Measurements from ENCODE around the gene SYNM.

Gene SYNM

GRCh38 chr15:99138491-99138982, 33.7 kb downstream of the SYNM start:
- Histone ChIP-seq H3K4me1 (ENCODE audit: control insufficient read depth, insufficient read depth, low read length) (peaks cover 8% of the 10 kb centered on the region), H3K9me3 (replicated peaks; ENCODE audit: low read length) (no peaks in the 10 kb centered on the region), H3K4me2 (ENCODE audit: low read length) (no peak overlapping the region), H3K9ac (ENCODE audit: low read depth, low read length) (no peak overlapping the region), H3K36me3 (ENCODE audit: insufficient read depth, low read length) (peaks cover 17% of the 10 kb centered on the region), H3K27me3 (ENCODE audit: control insufficient read depth, insufficient read depth, low read length) (no peaks in the 10 kb centered on the region), H3K4me3 (ENCODE audit: low read length) (no peak overlapping the region)

GRCh38 chr15:99139276-99139675, 34.4 kb downstream of the SYNM start:
- no peak overlapping the region for H3K9ac ChIP-seq (ENCODE audit: low read depth, low read length)
- H3K36me3 ChIP-seq (ENCODE audit: insufficient read depth, low read length), result peaks cover 17% of the 10 kb centered on the region
- peaks cover 8% of the 10 kb centered on the region for H3K4me1 ChIP-seq (ENCODE audit: control insufficient read depth, insufficient read depth, low read length)
- no peak overlapping the region for H3K4me3 ChIP-seq (ENCODE audit: low read length)
- H3K27me3 ChIP-seq (ENCODE audit: control insufficient read depth, insufficient read depth, low read length), result no peaks in the 10 kb centered on the region
- H3K4me2 ChIP-seq (ENCODE audit: low read length), result no peak overlapping the region
- H3K9me3 ChIP-seq (replicated peaks; ENCODE audit: low read length), result no peaks in the 10 kb centered on the region

- H3K9me3 ChIP-seq (replicated peaks; ENCODE audit: low read length), result no peaks in the 10 kb centered on the region
- H3K27me3 ChIP-seq (ENCODE audit: control insufficient read depth, insufficient read depth, low read length), result no peaks in the 10 kb centered on the region
- H3K36me3 ChIP-seq (ENCODE audit: insufficient read depth, low read length), result peaks cover 17% of the 10 kb centered on the region
- H3K4me3 ChIP-seq (ENCODE audit: low read length), result no peak overlapping the region
- peaks cover 2% of the 10 kb centered on the region for H3K4me1 ChIP-seq (ENCODE audit: control insufficient read depth, insufficient read depth, low read length)
- H3K9ac ChIP-seq (ENCODE audit: low read depth, low read length), result no peak overlapping the region
- no peak overlapping the region for H3K4me2 ChIP-seq (ENCODE audit: low read length)
Observed at GRCh38 chr15:99140590-99140989, 35.7 kb downstream of the SYNM start.

- H3K27me3 ChIP-seq (ENCODE audit: control insufficient read depth, insufficient read depth, low read length), result no peaks in the 10 kb centered on the region
Observed at GRCh38 chr15:99141943-99142342, 37.1 kb downstream of the SYNM start.

GRCh38 chr15:99142562-99142961, 37.7 kb downstream of the SYNM start:
- H3K9ac ChIP-seq (ENCODE audit: low read depth, low read length), result no peak overlapping the region
- no peak overlapping the region for H3K4me3 ChIP-seq (ENCODE audit: low read length)
- no peaks in the 10 kb centered on the region for H3K4me1 ChIP-seq (ENCODE audit: control insufficient read depth, insufficient read depth, low read length)
- no peak overlapping the region for H3K4me2 ChIP-seq (ENCODE audit: low read length)
- H3K9me3 ChIP-seq (replicated peaks; ENCODE audit: low read length), result no peaks in the 10 kb centered on the region
- H3K36me3 ChIP-seq (ENCODE audit: insufficient read depth, low read length), result peaks cover 5% of the 10 kb centered on the region
- H3K27me3 ChIP-seq (ENCODE audit: control insufficient read depth, insufficient read depth, low read length), result no peaks in the 10 kb centered on the region

More at GRCh38 chr15:99141943-99142342, 37.1 kb downstream of the SYNM start:
- no peak overlapping the region for H3K9ac ChIP-seq (ENCODE audit: low read depth, low read length)
- no peak overlapping the region for H3K4me3 ChIP-seq (ENCODE audit: low read length)
- no peaks in the 10 kb centered on the region for H3K4me1 ChIP-seq (ENCODE audit: control insufficient read depth, insufficient read depth, low read length)
- no peak overlapping the region for H3K4me2 ChIP-seq (ENCODE audit: low read length)
- H3K9me3 ChIP-seq (replicated peaks; ENCODE audit: low read length), result no peaks in the 10 kb centered on the region
- H3K36me3 ChIP-seq (ENCODE audit: insufficient read depth, low read length), result peaks cover 10% of the 10 kb centered on the region

GRCh38 chr15:99143242-99143641, 38.4 kb downstream of the SYNM start:
- Histone ChIP-seq H3K4me2 (ENCODE audit: low read length) (no peak overlapping the region), H3K9ac (ENCODE audit: low read depth, low read length) (no peak overlapping the region), H3K4me1 (ENCODE audit: control insufficient read depth, insufficient read depth, low read length) (no peaks in the 10 kb centered on the region), H3K36me3 (ENCODE audit: insufficient read depth, low read length) (peaks cover 4% of the 10 kb centered on the region), H3K9me3 (replicated peaks; ENCODE audit: low read length) (no peaks in the 10 kb centered on the region), H3K27me3 (ENCODE audit: control insufficient read depth, insufficient read depth, low read length) (no peaks in the 10 kb centered on the region), H3K4me3 (ENCODE audit: low read length) (no peak overlapping the region)

- no peak overlapping the region for H3K4me2 ChIP-seq (ENCODE audit: low read length)
- peaks cover 4% of the 10 kb centered on the region for H3K36me3 ChIP-seq (ENCODE audit: insufficient read depth, low read length)
- H3K4me1 ChIP-seq (ENCODE audit: control insufficient read depth, insufficient read depth, low read length), result no peaks in the 10 kb centered on the region
- H3K9ac ChIP-seq (ENCODE audit: low read depth, low read length), result no peak overlapping the region
- no peaks in the 10 kb centered on the region for H3K27me3 ChIP-seq (ENCODE audit: control insufficient read depth, insufficient read depth, low read length)
- no peaks in the 10 kb centered on the region for H3K9me3 ChIP-seq (replicated peaks; ENCODE audit: low read length)
- no peak overlapping the region for H3K4me3 ChIP-seq (ENCODE audit: low read length)
Observed at GRCh38 chr15:99143655-99144610, 39.1 kb downstream of the SYNM start.

GRCh38 chr15:99145005-99145404, 40.1 kb downstream of the SYNM start:
- Histone ChIP-seq H3K9ac (ENCODE audit: low read depth, low read length) (no peak overlapping the region), H3K4me1 (ENCODE audit: control insufficient read depth, insufficient read depth, low read length) (no peaks in the 10 kb centered on the region), H3K36me3 (ENCODE audit: insufficient read depth, low read length) (no peaks in the 10 kb centered on the region), H3K4me2 (ENCODE audit: low read length) (no peak overlapping the region), H3K4me3 (ENCODE audit: low read length) (no peak overlapping the region), H3K9me3 (replicated peaks; ENCODE audit: low read length) (no peaks in the 10 kb centered on the region), H3K27me3 (ENCODE audit: control insufficient read depth, insufficient read depth, low read length) (no peaks in the 10 kb centered on the region)

- Histone ChIP-seq H3K4me2 (ENCODE audit: low read length) (no peak overlapping the region), H3K27me3 (ENCODE audit: control insufficient read depth, insufficient read depth, low read length) (no peaks in the 10 kb centered on the region), H3K4me3 (ENCODE audit: low read length) (no peak overlapping the region), H3K4me1 (ENCODE audit: control insufficient read depth, insufficient read depth, low read length) (no peaks in the 10 kb centered on the region), H3K9me3 (replicated peaks; ENCODE audit: low read length) (no peaks in the 10 kb centered on the region), H3K36me3 (ENCODE audit: insufficient read depth, low read length) (peaks cover 2% of the 10 kb centered on the region), H3K9ac (ENCODE audit: low read depth, low read length) (no peak overlapping the region)
Observed at GRCh38 chr15:99145778-99146177, 40.9 kb downstream of the SYNM start.

- Histone ChIP-seq H3K4me2 (ENCODE audit: low read length) (no peak overlapping the region), H3K9ac (ENCODE audit: low read depth, low read length) (no peak overlapping the region), H3K4me3 (ENCODE audit: low read length) (no peak overlapping the region), H3K4me1 (ENCODE audit: control insufficient read depth, insufficient read depth, low read length) (no peaks in the 10 kb centered on the region), H3K9me3 (replicated peaks; ENCODE audit: low read length) (no peaks in the 10 kb centered on the region), H3K36me3 (ENCODE audit: insufficient read depth, low read length) (peaks cover 7% of the 10 kb centered on the region), H3K27me3 (ENCODE audit: control insufficient read depth, insufficient read depth, low read length) (no peaks in the 10 kb centered on the region)
Observed at GRCh38 chr15:99146661-99147060, 41.8 kb downstream of the SYNM start.

- Histone ChIP-seq H3K27me3 (ENCODE audit: control insufficient read depth, insufficient read depth, low read length) (no peaks in the 10 kb centered on the region), H3K9me3 (replicated peaks; ENCODE audit: low read length) (no peaks in the 10 kb centered on the region), H3K9ac (ENCODE audit: low read depth, low read length) (no peak overlapping the region), H3K36me3 (ENCODE audit: insufficient read depth, low read length) (peaks cover 13% of the 10 kb centered on the region), H3K4me3 (ENCODE audit: low read length) (no peak overlapping the region), H3K4me2 (ENCODE audit: low read length) (no peak overlapping the region), H3K4me1 (ENCODE audit: control insufficient read depth, insufficient read depth, low read length) (peaks cover 1% of the 10 kb centered on the region)
Observed at GRCh38 chr15:99148851-99149276, 44.0 kb downstream of the SYNM start.

GRCh38 chr15:99149366-99149765, 44.5 kb downstream of the SYNM start:
- Histone ChIP-seq H3K27me3 (ENCODE audit: control insufficient read depth, insufficient read depth, low read length) (no peaks in the 10 kb centered on the region), H3K36me3 (ENCODE audit: insufficient read depth, low read length) (peaks cover 13% of the 10 kb centered on the region), H3K4me2 (ENCODE audit: low read length) (no peak overlapping the region), H3K9ac (ENCODE audit: low read depth, low read length) (no peak overlapping the region), H3K4me1 (ENCODE audit: control insufficient read depth, insufficient read depth, low read length) (peaks cover 6% of the 10 kb centered on the region), H3K9me3 (replicated peaks; ENCODE audit: low read length) (no peaks in the 10 kb centered on the region), H3K4me3 (ENCODE audit: low read length) (no peak overlapping the region)

Measured in skeletal muscle satellite cell (primary cell).